ENCODE measurements around the gene DHDDS.
"Not testable (repeated sequence)": the region's sequence is repeated elsewhere in the genome, so short reads cannot be mapped to it uniquely, and the experiment has no call there.

DHDDS gene

DNA sequence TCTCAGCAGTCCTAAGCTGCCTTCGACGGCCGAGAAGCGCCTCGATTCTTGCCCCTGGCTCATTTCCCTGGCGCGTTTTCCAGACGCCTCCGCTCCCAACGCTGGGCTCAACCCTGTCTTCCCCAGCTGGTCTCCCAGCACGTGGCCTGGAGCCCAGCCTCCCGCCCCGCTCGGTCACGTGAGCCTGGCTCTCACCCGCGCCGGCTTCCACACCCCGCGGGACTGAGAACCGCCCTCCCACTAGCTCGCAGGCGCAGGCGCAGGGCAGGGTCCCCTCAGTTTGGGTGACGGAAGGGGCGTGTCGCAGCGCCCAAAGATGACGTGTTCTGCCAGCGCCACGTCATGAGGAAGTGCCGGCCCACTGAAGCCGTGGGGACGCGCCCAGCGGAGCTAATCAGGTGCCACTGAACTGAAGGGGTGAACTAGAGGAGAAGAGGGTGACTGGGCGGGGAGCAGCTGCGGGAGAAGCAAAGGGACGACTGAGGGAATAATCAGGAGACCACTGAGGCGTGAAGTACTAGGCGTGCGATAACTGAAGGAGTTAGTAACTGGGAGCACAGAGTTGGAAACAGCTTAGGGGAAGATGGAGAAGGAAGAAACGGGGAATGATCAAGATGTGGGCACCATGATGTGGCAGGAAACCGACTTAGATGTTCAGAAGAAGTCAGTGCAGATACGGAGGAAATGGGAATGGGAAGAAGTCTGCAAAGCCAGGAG lies at the start of gene DHDDS:
TSS of gene DHDDS (plus strand) at position 343 of the 717 bp plus-strand sequence. CDS start 625 bp downstream, outside the sequence.
- DNase-seq, result peak; percentile 95

GRCh38 chr1:26384076-26384475 lies 48.0 kb upstream of the DHDDS start:
- DNase-seq, result no peak

DNA sequence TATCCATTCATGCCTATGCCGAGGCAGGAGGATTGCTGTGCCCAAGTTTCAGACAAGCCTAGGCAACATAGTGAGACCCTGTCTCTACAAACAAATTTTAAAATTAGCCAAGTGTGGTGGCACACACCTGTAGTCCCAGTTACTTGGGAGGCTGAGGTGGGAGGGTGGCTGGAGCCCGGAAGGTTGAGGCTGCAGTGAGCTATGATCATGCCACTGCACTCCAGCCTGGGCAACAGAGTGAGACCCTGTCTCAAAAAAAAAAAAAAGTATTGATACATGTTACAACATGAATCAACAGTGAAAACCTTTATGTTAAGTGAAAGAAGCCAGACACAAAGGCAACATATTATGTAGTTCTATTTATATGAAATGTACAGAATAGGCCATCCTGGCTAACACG lies 47.1 kb upstream of the DHDDS start:
- not testable (repeated sequence) for DNase-seq

DNA sequence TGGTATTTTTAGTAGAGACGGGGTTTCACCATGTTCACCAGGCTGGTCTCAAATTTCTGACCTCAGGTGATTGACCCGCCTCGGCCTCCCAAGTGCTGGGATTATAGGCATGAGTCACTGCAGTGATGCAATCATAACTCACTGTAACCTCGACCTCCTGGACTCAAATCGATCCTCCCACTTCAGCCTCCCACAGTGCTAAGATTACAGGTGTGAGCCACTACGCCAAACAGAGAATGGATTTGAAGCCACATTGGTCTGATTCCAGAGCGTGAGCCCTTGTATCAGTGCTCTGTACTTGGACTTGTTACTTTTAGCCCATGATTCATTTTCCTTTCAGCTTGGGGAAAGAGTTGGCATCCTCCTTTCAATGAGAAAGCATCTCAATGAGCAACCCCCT lies 44.7 kb upstream of the DHDDS start:
- peak; percentile 8 for DNase-seq

- DNase-seq, result no peak
These were observed 43.2 kb upstream of the DHDDS start for GRCh38 chr1:26388791-26389445.

DNA sequence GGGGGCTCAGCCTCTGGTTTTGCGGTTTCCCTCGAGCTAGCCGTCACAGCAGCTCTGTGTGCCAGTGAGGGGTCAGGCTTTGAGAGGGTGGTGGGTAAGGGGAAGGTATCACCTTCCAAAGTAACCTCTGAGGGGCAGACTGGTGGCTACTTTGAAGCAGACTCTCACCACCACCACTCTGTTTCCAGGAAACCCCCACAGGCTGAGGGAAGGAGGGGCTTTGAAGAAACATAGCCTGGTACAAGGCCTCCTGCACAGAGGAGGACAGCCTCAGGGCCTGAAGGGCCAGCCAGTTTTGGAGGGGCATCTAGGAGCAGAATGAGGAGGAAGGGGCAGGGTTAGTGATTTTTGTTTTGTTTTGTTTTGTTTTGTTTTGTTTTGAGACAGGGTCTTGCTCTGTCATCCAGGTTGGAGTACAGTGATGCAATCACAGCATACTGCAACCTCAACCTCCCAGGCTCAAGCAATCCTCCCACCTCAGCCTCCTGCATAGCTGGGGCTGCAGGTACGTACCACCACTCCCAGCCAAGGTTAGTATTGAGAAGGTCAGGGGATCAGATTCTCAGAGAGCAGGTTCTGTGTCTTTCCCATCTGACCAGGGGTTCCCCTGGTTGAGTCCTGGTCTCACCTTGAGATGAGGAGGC lies 42.4 kb upstream of the DHDDS start:
- no peak for DNase-seq

DNA sequence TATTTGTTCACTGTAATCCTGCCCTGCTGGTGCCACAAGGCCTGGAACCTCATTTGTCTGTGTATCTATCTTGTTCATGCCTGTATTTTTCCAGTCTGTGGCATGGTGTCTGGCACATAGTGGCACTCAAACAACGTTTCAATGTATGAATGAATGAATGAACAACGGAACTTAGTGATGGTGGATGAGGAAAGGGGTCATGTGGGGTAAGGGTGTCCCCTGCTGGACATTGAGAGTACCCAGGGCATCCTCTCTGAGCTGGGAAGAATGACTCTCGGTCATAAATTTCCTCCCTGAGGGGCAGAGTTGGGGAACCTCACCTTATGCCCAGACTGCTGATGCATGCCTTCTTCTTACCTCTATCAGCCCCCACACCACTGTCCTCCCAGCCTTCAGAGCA lies 40.7 kb upstream of the DHDDS start:
- no peak for DNase-seq

DNA sequence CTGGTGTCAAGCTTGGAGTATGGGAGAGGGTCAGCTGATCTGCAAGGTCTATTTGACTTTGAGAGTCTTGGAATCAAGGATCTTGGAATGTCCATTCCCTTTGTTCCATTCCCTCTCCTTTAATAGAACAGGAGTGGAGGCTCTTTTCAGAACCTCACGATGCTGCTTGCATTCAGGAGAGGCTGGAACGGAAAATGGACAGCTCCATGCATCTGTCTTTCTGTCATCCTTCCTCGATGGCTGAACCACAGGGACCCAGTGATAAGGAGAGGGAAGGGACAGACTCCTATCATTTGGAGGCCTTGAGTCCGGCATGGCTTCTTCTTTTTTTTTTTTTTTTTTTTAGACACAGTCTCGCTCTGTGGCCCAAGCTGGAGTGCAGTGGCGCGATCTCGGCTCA lies 36.4 kb upstream of the DHDDS start:
- DNase-seq, result no peak

GRCh38 chr1:26399034-26399433 lies 33.1 kb upstream of the DHDDS start:
- DNase-seq, result no peak

- DNase-seq, result no peak
These were observed 30.2 kb upstream of the DHDDS start for GRCh38 chr1:26401891-26402290.

DNA sequence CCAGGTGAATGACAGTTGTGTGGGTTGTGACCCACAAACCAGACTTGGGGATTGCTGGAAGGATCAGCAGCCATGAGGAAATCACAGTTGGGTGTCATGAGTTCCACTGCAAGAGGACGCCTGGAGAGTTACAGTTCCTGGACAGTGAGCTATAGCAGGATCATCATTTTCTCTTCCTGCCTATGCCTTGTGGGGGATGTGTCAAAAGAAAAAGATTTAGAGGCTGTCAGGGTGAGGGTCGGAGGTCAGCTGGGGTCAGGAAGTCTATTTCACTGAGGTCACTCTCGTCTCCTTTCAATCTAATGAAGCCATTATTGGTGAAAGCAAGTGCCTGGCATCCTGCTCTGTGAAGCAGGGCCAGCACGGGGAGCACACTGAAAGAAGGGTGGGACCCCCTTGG lies 28.5 kb upstream of the DHDDS start:
- no peak for DNase-seq

- DNase-seq, result no peak
These were observed 27.5 kb upstream of the DHDDS start for GRCh38 chr1:26404641-26405040.

GRCh38 chr1:26405281-26405915 lies 26.7 kb upstream of the DHDDS start:
- DNase-seq, result no peak

GRCh38 chr1:26408604-26409003 lies 23.5 kb upstream of the DHDDS start:
- no peak for DNase-seq

DNA sequence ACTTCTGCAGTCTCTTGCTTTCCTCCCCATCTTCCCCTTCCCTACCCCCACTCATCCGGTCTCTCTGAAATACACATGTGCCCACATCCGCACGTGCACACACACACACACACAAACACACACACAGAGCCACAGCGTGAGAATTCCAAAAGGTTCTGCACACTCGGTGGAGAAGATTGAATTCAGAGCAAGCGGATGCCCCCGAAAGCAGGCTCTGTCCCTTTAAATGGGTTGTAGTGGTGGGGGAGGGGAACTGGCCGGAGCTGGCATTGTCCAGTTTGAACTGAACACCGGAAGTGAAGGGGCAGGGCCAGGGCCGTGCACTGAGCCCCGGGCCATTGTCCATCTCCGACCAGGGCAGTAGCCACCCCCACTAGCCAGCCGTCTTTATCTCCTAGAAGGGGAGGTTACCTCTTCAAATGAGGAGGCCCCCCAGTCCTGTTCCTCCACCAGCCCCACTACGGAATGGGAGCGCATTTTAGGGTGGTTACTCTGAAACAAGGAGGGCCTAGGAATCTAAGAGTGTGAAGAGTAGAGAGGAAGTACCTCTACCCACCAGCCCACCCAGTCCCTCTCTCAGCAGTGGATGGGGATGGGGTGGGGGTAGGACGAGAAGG lies 22.8 kb upstream of the DHDDS start:
- peak; percentile 88 for DNase-seq

- DNase-seq, result no peak
These were observed 21.2 kb upstream of the DHDDS start, which contains the start of gene LIN28A for GRCh38 chr1:26410706-26411623. TSS of gene LIN28A (plus strand) at chr1:26410817. CDS start at chr1:26410892, 75 bp downstream.

- no peak for DNase-seq
These were observed 20.5 kb upstream of the DHDDS start for GRCh38 chr1:26411624-26412074.

DNA sequence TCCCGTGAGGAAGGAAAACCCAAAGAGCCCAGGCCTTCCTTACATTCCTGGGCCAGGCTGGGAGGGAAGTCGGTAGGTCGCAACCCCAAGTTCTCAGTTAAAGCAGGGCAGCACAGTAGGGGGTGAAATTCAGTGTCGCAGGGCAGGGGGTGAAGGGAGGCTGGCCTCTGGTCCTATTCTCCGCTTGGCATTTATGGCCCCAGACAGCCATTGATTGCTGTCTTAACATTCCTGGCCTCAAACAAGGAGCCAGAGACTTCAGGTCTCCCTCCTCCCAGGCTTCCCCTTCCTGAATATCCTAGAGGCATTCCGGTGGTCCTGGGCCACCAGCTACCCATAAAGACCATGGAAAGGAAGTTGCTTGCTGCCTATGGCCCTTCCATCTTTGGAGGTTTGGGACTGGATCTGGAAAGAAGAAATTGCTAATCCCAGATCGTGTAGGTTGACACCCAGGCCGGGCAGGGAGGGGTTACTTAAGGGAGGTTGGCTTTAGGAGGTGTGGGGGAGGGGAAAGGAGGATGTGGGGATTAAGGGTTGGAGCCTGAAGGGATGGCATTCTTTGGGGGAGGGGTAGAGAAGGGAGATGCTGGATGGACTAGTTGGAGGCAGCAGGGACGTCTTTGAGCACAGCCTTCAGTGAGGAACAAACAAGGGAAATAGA lies 19.8 kb upstream of the DHDDS start:
- DNase-seq, result no peak

GRCh38 chr1:26413031-26413430 lies 19.1 kb upstream of the DHDDS start:
- no peak for DNase-seq

DNA sequence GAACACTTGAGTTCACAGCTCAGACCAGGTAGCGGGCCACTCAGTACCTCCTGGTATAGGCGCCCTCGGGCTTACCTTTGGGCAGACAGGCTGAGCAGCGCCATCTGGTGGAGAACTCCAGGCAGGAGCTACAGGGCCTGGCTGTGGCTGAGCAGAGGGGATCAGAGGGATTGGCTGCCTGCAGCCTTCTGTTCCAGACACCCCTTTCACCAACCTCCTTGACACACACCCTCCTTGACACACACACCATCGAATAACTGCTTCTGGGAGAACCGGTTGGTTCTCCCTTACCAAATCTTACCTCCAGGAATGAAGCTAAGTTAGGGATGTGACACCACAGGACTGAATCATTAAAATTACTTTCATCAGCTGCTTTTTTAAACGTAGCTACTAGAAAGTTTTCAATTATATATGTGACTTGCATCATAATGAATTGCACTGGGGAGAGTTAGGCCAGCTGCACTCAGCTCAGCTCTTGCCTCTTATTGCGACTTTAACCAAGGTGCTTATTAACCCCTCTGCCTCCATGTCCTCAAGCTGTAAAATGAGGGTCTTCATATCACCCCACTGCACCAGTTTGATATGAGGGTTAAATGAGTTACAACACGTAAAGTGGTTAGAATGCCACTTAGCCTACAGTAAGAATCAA lies 14.9 kb upstream of the DHDDS start:
- DNase-seq, result peak; percentile 60

- no peak for DNase-seq
These were observed 13.2 kb upstream of the DHDDS start for GRCh38 chr1:26418865-26419349.

Measured in NCI-H146 (cell line).